CD4-positive, alpha-beta T cell treated with Interleukin-17A for 1 hour (primary cell): ENCODE measurements around the gene DGKD.

ENCODE experiments used
- DNase-seq: peaks from one replicate; pipeline ENCODE4 v3.0.0-alpha.2; 2020

DGKD gene

DNA sequence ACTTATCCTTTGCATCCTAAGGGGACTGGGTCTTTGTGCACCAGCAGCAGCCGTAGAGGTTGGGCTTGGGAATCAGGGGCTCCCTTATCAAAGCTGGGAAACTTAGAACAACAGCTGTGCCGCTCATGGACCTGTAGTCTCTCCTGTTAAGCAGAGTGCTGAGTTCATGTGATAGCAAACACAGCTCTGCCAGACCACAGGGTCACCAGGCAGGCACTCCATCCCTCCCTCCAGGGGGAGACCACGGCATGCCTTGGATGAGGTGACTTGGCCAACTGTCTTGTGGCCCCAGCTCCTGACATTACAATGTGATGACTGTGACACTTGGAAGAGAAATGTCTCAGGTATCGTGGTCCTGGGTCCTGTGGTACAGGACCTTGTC lies 60.0 kb downstream of the DGKD start:
- no peak for DNase-seq

GRCh38 chr2:233414777-233415570 lies 60.7 kb downstream of the DGKD start:
- no peak for DNase-seq

DNA sequence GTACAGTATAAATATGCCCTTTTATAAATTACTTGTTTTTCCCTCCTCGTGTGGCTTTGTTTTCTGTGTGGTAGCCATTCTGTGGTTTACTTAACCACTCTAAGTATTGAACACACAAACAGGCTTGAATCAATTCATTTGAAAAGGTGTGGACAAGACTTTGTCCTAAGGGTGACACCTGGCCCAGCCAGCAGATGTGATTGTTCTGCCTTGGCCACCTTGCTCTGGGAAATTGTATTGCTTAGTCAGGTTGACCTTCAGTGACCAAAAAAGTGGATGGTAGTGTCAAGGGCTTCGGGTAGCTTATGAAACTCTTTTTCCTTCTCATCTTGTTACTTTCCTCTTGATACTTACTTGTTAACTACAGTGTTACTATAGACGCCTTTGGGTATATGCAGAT lies 61.9 kb downstream of the DGKD start:
- DNase-seq: no peak

DNA sequence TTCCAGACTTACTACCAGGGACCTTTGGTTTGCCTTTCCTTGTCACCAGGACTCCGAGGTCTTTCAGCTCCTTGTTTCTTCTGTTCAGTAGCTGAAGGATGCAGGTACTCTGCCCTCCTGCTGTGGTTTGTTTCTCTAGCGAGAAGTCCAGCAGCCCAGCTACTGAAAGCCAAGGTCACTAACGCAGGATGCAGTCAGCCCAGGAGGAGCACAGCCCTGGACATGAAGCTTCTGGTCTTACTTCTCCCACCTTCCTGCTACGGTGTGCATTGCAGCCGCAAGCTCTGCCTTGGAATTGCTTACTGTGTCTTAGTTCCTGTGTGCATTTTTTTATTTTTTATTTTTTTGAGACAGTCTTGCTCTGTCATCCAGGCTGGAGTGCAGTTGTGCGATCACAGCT lies 62.4 kb downstream of the DGKD start:
- no peak for DNase-seq

DNA sequence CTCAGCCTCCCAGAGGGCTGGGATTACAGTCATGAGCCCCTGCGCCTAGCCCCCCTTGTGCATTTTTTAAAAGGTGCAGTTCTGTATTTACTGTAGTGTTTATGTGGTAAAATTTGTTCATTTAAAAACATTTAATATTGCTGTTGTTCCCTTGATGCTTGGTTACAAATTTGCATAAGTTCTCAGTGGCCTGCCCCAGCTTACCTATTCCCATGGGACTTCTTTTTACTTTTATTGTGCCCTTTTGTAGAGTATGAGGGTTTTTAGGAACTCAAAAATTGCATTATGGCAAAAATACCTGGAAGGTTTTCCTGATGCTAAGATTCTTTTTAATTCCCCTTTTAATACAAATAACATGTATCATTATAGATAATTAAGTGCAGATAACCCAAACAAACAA lies 63.0 kb downstream of the DGKD start:
- no peak for DNase-seq

GRCh38 chr2:233418052-233418760 lies 63.9 kb downstream of the DGKD start:
- no peak for DNase-seq

DNA sequence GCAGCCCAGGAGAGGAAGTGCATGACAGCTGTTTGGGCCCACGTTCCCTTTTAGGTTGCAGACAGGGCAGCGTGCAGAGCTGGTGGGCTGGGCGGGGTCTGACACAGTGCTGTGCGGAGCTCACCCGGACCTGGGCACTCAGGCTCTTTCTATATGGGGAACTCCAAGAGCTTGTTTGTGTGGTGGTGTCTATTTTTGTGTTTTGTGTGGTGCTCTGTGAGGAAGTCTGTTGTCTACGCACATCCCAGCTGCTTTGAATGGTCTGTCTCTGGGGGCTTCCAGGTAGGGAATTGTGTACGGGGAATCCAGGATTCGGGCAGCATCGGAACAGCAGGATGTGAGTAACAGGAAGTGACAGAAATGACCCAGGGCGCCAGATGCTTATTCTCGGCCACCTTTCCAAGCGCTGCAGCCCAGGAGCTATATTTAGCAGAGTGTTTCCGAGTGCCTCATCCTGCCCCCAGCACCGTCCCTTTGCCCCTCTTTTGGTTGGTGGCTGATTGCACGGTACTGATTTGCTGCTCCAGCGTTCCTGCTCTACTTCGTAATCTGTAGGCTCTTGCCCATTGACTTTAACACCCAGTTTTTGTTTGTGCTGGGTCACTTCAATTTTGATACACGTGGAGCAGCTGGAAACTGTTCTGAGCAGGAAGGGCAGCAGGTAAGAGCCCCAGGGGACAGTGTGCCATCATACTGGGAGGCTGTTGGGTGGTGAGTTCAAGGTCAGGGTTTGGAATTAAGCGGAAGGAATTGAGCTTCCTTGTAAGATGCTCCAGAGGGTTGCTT lies 64.7 kb downstream of the DGKD start:
- peak; percentile 69 for DNase-seq

DNA sequence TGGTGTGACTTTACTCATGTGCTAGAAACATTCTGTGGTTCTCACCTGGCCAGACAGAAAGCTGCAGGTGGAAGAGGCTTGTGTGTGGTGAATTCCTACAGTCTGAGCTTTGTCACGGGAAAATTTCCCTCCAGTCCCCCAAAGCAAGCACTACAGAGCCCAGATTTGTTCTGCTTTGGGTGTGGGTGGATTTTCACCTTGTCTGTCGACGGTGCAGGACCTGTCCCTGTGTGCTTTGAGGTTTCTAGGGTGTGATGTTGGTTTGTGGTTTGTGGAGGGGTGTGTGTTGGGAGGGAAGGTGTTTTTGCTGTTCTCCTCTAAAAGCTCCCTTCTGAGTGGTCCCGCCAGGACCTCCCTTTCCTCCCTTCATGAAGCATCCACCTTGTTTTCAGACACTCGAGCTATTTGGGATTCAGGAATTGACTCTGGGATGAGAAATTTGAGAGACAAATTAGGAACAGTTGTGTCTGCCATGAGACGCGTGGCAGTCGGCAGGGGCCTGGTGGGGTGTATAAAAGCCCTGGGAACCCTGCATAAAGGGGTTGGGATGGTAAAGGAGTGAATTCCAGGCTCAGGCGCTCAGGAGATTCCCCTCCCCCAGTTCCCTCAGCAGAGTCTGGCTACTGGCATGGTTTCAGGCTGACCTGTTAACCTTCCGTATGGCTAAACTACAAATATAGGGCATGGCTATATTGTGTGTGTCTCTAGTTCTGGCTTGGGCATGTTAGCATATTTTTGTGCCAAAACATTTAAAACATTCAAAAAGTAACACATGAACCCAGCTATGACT lies 65.5 kb downstream of the DGKD start:
- peak; percentile 76 for DNase-seq

GRCh38 chr2:233421091-233421816 lies 67.0 kb downstream of the DGKD start:
- DNase-seq: no peak

GRCh38 chr2:233422050-233422639 lies 67.9 kb downstream of the DGKD start:
- DNase-seq: peak; percentile 72

DNA sequence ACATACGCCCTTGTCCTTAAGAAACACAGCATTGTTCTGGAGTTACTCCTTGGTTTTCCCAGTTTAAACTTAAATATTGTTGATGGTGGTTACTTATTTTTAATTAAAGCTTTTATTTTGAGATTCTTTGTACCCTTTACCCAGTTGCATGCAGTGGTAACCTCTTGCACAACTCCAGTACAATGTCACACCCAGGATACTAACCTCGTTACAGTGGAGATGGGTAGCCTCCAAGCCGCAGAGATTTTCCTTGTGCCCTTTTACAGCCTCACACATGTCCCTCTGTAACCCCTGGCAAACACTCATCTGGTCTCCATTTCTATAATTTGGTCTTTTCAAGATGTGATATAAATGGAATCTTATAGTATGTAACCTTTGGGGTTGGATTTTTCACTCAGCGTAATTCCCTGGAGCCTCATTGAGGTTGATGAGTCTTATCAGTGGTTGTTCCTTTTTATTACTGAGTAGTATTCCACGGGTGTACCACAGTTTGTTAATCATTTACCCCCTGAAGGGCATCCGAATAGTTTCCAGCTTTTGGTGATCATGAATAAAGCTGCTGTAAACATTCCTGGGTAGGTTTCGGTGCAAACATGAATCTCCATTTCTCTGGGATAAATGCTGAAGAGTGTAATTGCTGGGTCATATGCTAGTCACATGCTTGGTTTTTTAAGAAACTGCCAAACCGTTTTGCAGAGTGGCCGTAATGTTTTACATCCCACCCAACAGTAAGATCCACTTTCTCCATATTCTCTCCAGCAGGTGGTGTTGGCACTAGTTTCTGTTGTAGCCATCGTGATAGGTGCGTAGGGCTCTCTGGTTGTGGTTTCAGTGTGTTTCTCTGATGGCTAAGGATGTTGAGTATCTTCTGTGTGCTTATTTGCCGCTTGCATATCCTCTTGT lies 68.6 kb downstream of the DGKD start:
- DNase-seq: no peak

DNA sequence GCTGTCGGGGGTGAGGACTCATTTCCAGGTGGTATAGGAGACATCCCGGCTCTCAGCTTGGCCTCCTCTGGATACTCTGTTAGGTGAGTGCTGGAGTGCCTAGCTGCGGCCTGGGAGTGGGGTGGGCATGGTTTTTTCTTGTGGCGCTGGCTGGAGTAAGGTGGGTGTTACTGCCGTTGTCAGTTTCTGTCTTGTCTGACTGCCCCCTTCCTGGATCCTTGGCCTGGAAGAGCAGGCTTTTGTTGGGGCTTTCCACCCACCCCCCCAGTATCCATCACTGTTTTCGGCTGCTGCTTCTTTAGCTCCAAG lies 69.2 kb downstream of the DGKD start:
- DNase-seq: no peak

GRCh38 chr2:233424154-233424951 lies 70.1 kb downstream of the DGKD start:
- DNase-seq: no peak

DNA sequence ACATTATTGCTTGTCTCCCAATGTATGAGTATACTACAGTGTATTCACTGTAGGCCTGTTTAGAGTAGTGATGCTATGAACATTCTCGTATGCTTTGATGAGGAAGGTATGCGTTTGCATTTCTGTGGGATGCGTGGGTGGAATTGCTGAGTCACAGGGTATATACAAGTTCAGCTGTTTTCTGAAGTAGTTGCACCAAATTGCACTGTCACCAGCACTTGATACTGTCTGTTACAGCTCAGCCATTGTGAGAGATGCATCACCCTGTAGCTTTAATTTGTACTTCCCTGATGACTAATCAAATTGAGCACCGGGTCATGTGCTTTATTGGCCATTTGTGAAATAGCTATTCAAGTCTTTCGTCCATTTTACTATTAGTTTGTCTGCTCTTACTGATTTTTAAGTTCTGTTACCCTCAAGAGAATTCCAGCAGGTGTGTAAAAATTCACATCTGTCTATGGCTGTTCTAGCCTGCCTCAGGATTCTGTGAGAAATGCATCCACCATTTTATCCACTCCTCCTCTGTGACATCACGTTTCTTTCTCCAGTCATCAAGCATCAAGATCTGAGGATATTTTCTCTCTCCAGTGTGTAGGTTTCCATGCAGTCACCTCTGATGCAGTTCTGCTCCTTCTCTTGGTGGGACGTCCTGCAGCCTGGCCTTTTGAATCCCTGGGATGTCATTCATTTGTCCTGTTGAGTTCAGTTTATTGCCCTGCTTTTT lies 72.5 kb downstream of the DGKD start:
- DNase-seq: no peak

DNA sequence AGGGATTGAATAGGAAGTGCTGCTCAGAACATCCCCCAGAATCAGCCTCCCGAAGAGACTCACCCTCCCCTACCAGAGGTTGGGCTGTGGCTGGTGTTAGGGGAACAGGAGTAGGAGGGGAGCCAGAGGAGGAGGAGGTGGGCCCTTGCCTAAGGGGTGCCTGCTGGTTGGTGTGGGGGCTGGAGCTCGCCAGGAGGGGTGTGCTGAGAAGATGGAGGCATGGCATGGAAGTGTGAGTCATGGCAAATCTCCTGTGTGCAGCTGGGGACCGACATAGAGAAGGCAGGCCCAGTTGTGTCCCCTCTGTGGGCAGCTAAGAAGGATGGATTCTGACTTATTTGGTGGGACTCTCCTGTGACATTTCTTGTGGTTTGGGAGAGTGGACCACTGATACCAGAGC lies 73.7 kb downstream of the DGKD start:
- no peak for DNase-seq

DNA sequence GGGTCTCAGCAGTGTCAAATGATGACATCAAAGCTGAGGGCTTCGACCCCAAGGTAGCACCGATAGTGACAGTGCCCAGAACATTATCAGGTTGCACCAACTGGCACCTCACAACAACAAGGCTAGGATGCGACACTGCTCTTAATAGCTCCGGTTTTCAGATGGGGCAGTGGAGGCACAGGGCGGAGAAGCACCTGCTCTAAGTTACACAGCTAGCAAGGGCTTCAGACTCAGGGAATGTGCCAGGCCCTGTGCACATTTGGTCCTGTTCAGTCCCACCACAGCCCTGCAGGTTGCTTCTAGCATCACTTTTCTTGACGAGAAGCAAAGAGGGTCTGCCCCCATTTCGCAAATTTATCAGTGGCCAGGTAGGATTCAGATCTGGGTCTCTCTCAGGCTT lies 74.1 kb downstream of the DGKD start:
- DNase-seq: no peak

DNA sequence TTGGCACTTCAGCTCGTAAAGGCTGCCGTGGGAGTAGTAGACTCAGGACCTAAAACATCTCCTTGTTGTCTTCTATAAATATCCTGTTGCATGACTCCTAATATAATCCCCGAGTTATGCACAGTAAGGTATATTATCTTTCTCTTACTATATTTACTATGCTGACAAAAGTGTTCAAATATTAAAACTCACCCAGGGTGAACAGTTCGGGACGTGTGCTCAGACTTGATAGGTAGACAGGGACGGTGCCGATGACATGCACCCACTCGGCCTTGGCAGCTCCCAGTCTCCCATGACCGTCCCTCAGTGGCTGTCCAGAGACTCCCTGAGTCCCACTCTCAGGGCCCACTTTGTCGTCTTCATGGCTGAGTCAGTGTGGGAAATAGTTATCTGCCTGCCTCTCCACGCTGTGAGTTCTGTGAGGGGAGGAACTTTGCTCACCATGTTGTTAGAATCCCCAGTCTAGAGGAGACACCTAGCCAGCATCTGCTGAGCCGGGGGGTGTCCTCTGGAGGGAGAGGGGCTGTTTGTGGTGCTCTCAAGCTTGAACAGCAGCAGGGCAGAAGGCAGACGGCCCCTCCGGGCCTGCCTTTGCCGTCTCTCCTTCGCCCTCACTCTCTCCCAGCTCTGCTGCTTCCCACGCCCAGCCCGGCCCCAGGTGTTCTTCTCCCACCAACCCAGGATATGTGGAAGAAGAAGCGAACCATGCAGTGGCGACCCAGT lies 75.0 kb downstream of the DGKD start:
- no peak for DNase-seq

GRCh38 chr2:233430081-233430480 lies 75.8 kb downstream of the DGKD start:
- no peak for DNase-seq

DNA sequence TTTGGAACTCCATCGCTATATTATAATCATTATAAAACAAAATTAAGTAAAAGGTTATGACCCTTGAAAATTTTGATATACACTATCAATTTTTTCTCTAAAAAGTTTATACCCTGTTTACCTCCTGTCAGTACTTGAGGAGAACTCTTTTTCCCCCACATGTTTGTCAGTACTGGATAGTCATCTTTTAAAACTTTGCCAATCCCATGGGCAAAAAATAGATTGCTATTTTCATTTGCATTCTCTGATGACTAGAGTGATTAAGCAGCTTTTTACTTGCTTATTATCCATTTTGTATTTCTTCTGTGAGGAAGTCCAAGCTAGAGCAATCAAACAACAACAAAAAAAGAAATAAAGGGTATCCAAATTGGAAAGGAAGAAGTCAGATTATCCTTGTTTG lies 76.4 kb downstream of the DGKD start:
- DNase-seq: no peak
